ENCODE results near the gene SRP68. TPM values are rescaled to one million over a fixed set of nuclear protein-coding genes. Genes with fewer than 3 reads are reported as not detected.

The SRP68 gene
- polyA plus RNA-seq, 2 of the 4 experiments (the other 2 are of a cell fraction): 121 to 139 TPM

DNA sequence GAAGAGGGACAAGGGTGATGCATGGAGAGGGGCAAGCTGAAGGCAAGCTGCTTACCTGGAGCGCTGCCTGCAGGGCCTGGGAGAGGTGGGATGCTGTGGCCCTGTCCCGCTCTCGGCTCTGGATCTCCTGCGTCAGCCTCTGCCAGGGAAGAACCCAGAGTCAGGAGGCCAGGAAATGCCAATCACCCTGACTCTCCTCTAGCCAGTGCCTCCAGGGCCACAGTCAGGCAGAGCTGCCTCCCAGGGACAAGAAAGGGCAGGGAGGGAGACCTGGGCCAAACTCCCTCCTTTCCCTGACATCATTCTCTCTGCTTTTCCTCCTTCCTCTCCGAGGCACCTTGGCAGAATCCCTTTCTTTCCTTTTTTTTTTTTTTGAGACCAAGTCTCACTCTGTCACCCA, 60.4 kb downstream of the SRP68 start:
- POLR2A ChIA-PET: no interaction called here
- no peak overlapping the region for H3K27ac ChIP-seq
- H3K4me2 ChIP-seq: no peak overlapping the region
- DNase-seq (ENCODE audit: low read depth in 1 of 2, low spot score in 1 of 2) (no peak), FAIRE-seq (no peak), ATAC-seq (no peak)
- CTCF ChIA-PET: interaction anchor here (0.7 to 20.5 kb wide), 11 partner anchors 12 to 287 kb away, joined by 3 to 408 read pairs (median 10); partner anchors contain the start of genes CDK3, EVPL and MRPL38
- 93% methylated on average over 5 of the region's 5 CpGs for WGBS (ENCODE audit: missing lambda C conversion rate)
- no peaks in the 10 kb centered on the region for H3K9me3 ChIP-seq
- no peak overlapping the region for H3K4me3 ChIP-seq
- no peaks in the 10 kb centered on the region for H3K4me1 ChIP-seq
- no peak for TF ChIP-seq ZSCAN20 (CRISPR knock-in tag; IDR thresholded peaks at IDR 0.05)
- TF ChIP-seq FOXS1 (CRISPR knock-in tag; IDR thresholded peaks at IDR 0.05): no peak
- TF ChIP-seq HOXA7 (CRISPR knock-in tag; IDR thresholded peaks at IDR 0.05): no peak

DNA sequence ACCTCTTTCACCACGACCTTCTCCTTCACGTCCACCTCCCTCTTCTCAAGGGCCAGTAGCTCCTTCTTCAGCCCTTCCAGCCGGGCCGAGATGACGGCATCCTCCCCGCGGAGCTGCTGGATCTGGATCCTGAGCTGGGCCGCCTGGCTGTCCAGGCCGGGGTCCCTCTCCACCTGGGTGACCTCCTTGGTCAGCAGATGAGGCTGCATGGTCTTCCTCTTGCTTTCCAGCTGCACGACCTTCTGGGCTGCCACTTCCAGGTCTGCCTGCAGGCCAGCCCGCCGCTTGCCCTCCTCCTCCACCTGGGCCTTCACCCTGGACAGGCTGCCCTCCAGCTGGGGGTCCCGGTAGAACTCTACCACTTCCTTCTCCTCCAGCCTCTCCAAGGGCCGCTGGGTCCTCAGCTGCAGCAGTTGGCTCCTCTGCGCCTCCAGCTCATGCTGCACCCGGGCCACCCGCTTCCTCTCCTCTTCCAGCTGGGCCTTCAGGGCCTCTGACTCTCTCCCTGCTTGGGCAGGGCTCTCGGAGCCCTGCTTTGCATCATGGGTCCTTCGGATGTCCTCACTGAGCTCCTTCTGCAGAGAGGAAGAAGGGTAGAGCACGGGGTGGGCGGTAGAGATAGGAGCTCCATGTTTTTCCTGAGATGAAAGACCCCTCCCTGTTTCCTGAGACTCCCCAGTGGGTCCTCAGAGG, 62.2 kb downstream of the SRP68 start:
- ATAC-seq (no peak), FAIRE-seq (no peak), DNase-seq (ENCODE audit: low read depth in 1 of 2, low spot score in 1 of 2) (no peak)
- 95% methylated on average over 21 of the region's 21 CpGs for WGBS (ENCODE audit: missing lambda C conversion rate)
- Histone ChIP-seq H3K4me2 (no peak overlapping the region), H3K27ac (no peak overlapping the region), H3K4me3 (no peak overlapping the region), H3K9me3 (no peaks in the 10 kb centered on the region), H3K4me1 (no peaks in the 10 kb centered on the region)
- CTCF ChIA-PET: interaction anchor here (0.6 to 24.2 kb wide), 14 partner anchors 5 to 292 kb away, joined by 3 to 408 read pairs (median 6); partner anchors contain the start of genes CDK3, EVPL and MRPL38
- POLR2A ChIA-PET: interaction anchor here (0.5 kb wide), 1 partner anchor 337 kb away, joined by 5 read pairs; no protein-coding TSS in a partner anchor
- TF ChIP-seq RARB (CRISPR knock-in tag; IDR thresholded peaks at IDR 0.05): no peak

DNA sequence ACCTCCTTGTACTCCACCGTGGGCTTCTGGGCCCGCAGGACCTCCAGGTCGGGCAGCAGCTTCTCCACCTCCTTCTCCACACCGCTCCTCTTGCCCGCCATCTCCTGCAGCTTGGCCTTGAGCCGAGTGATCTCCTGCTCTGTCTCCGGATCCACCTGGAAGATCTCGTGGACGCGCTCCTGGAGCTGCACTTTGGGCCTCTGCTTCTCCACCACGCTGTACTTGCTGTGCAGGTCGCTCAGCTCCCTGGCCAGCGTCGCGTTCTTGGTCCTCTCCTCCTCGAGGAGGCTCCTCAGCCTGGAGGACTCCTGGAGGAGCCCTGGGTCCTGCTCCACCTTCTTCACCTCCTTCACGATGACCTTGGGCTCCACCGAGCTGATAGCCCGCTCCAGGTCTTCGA, 62.9 kb downstream of the SRP68 start:
- FAIRE-seq (no peak), ATAC-seq (no peak), DNase-seq (ENCODE audit: low read depth in 1 of 2, low spot score in 1 of 2) (no peak)
- no peaks in the 10 kb centered on the region for H3K4me1 ChIP-seq
- ChIA-PET POLR2A (interaction anchor here (0.5 kb wide), 1 partner anchor 338 kb away, joined by 5 read pairs; no protein-coding TSS in a partner anchor), CTCF (interaction anchor here (0.5 to 24.2 kb wide), 12 partner anchors 5 to 376 kb away, joined by 3 to 408 read pairs (median 10); partner anchors contain the start of genes CDK3, EVPL and MRPL38)
- H3K27ac ChIP-seq: no peak overlapping the region
- no peak overlapping the region for H3K4me2 ChIP-seq
- WGBS (ENCODE audit: missing lambda C conversion rate): 97% methylated on average over 20 of the region's 20 CpGs
- no peaks in the 10 kb centered on the region for H3K9me3 ChIP-seq
- no peak for TF ChIP-seq TP53 (CRISPR knock-in tag; IDR thresholded peaks at IDR 0.05)
- TF ChIP-seq JUN (IDR thresholded peaks at IDR 0.05): no peak
- no peak for TF ChIP-seq EHMT2 (IDR thresholded peaks at IDR 0.05; ENCODE audit: low read depth)
- no peak for TF ChIP-seq FOSL2 (IDR thresholded peaks at IDR 0.05)
- TF ChIP-seq FOSL2 (CRISPR knock-in tag; IDR thresholded peaks at IDR 0.05): no peak
- TF ChIP-seq BHLHE40 (IDR thresholded peaks at IDR 0.05; ENCODE audit: low read depth, low read length): no peak
- TF ChIP-seq CEBPB (IDR thresholded peaks at IDR 0.05): no peak
- no peak for TF ChIP-seq GATA3 (IDR thresholded peaks at IDR 0.05; ENCODE audit: borderline replicate concordance)
- TF ChIP-seq NPAS2 (CRISPR knock-in tag; IDR thresholded peaks at IDR 0.05; ENCODE audit: borderline replicate concordance): no peak
- TF ChIP-seq FOXS1 (CRISPR knock-in tag; IDR thresholded peaks at IDR 0.05): no peak
- TF ChIP-seq RCOR1 (IDR thresholded peaks at IDR 0.05; ENCODE audit: low read depth, low read length): no peak
- TF ChIP-seq POLR2AphosphoS2 (conservative IDR thresholded peaks at IDR 0.05; ENCODE audit: low read length): no peak
- TF ChIP-seq CHD2 (IDR thresholded peaks at IDR 0.05; ENCODE audit: low read length, partially characterized antibody): no peak
- no peak for TF ChIP-seq HDAC2 (IDR thresholded peaks at IDR 0.05)
- TF ChIP-seq MYC (IDR thresholded peaks at IDR 0.05; ENCODE audit: borderline replicate concordance, low read length): no peak
- TF ChIP-seq HEYL (CRISPR knock-in tag; IDR thresholded peaks at IDR 0.05): no peak
- TF ChIP-seq KDM1A (IDR thresholded peaks at IDR 0.05; ENCODE audit: low read depth): no peak
- TF ChIP-seq CHD4 (IDR thresholded peaks at IDR 0.05; ENCODE audit: borderline replicate concordance): no peak
- H3K4me3 ChIP-seq: no peak overlapping the region

Measured in A549 (cell line).